ENCODE results near the gene FBXL17.

Gene FBXL17

GRCh38 chr5:108257996-108258395 lies 123.9 kb downstream of the FBXL17 start:
- Histone ChIP-seq H4K20me1 (ENCODE audit: insufficient read depth, low read length) (no peaks in the 10 kb centered on the region), H3K4me2 (ENCODE audit: insufficient read depth, low read length) (no peak overlapping the region), H2AFZ (ENCODE audit: low read depth, low read length) (no peak overlapping the region), H3K4me1 (ENCODE audit: insufficient read depth, low read length) (no peaks in the 10 kb centered on the region), H3K27me3 (ENCODE audit: insufficient read depth, low read length, poor library complexity) (no peaks in the 10 kb centered on the region), H3K36me3 (ENCODE audit: insufficient read depth, low read length) (no peaks in the 10 kb centered on the region), H3K9me3 (ENCODE audit: insufficient read depth, low read length, severe bottlenecking) (no peaks in the 10 kb centered on the region), H3K79me2 (ENCODE audit: insufficient read depth, low read length) (no peaks in the 10 kb centered on the region), H3K9ac (ENCODE audit: low read depth, low read length) (no peak overlapping the region), H3K27ac (ENCODE audit: low read length) (no peak overlapping the region), H3K4me3 (ENCODE audit: low read depth in 1 of 2, low read length in 2 of 2) (no peak overlapping the region)
- TF ChIP-seq CTCF (IDR thresholded peaks at IDR 0.05; ENCODE audit: borderline replicate concordance, extremely low read depth, low read length, poor library complexity, severe bottlenecking) (no peak), EZH2 (IDR thresholded peaks at IDR 0.05; ENCODE audit: borderline replicate concordance, low read depth, low read length, severe bottlenecking) (no peak)
- ATAC-seq (ENCODE audit: insufficient read depth, low read depth) = no peak
- DNase-seq = no peak

- no peak overlapping the region for H3K4me2 ChIP-seq (ENCODE audit: insufficient read depth, low read length)
- no peaks in the 10 kb centered on the region for H3K4me1 ChIP-seq (ENCODE audit: insufficient read depth, low read length)
- H3K27ac ChIP-seq (ENCODE audit: low read length) = no peak overlapping the region
- H3K27me3 ChIP-seq (ENCODE audit: insufficient read depth, low read length, poor library complexity) = no peaks in the 10 kb centered on the region
- ATAC-seq (ENCODE audit: insufficient read depth, low read depth) (no peak), DNase-seq (no peak)
- H2AFZ ChIP-seq (ENCODE audit: low read depth, low read length) = no peak overlapping the region
- no peaks in the 10 kb centered on the region for H3K79me2 ChIP-seq (ENCODE audit: insufficient read depth, low read length)
- no peaks in the 10 kb centered on the region for H3K36me3 ChIP-seq (ENCODE audit: insufficient read depth, low read length)
- no peaks in the 10 kb centered on the region for H4K20me1 ChIP-seq (ENCODE audit: insufficient read depth, low read length)
- TF ChIP-seq EZH2 (IDR thresholded peaks at IDR 0.05; ENCODE audit: borderline replicate concordance, low read depth, low read length, severe bottlenecking) = no peak
- no peak for TF ChIP-seq CTCF (IDR thresholded peaks at IDR 0.05; ENCODE audit: borderline replicate concordance, extremely low read depth, low read length, poor library complexity, severe bottlenecking)
- H3K9ac ChIP-seq (ENCODE audit: low read depth, low read length) = no peak overlapping the region
- no peak overlapping the region for H3K4me3 ChIP-seq (ENCODE audit: low read depth in 1 of 2, low read length in 2 of 2)
- H3K9me3 ChIP-seq (ENCODE audit: insufficient read depth, low read length, severe bottlenecking) = no peaks in the 10 kb centered on the region
Measured at GRCh38 chr5:108255468-108255867, 126.4 kb downstream of the FBXL17 start.

GRCh38 chr5:108251350-108251749 lies 130.5 kb downstream of the FBXL17 start:
- Histone ChIP-seq H3K4me2 (ENCODE audit: insufficient read depth, low read length) (no peak overlapping the region), H3K27me3 (ENCODE audit: insufficient read depth, low read length, poor library complexity) (no peaks in the 10 kb centered on the region), H3K79me2 (ENCODE audit: insufficient read depth, low read length) (no peaks in the 10 kb centered on the region), H4K20me1 (ENCODE audit: insufficient read depth, low read length) (no peaks in the 10 kb centered on the region), H3K4me1 (ENCODE audit: insufficient read depth, low read length) (no peaks in the 10 kb centered on the region), H3K9me3 (ENCODE audit: insufficient read depth, low read length, severe bottlenecking) (no peaks in the 10 kb centered on the region), H3K27ac (ENCODE audit: low read length) (no peak overlapping the region), H3K4me3 (ENCODE audit: low read depth in 1 of 2, low read length in 2 of 2) (no peak overlapping the region), H2AFZ (ENCODE audit: low read depth, low read length) (no peak overlapping the region), H3K36me3 (ENCODE audit: insufficient read depth, low read length) (no peaks in the 10 kb centered on the region), H3K9ac (ENCODE audit: low read depth, low read length) (no peak overlapping the region)
- ATAC-seq (ENCODE audit: insufficient read depth, low read depth) (no peak), DNase-seq (no peak)
- TF ChIP-seq CTCF (IDR thresholded peaks at IDR 0.05; ENCODE audit: borderline replicate concordance, extremely low read depth, low read length, poor library complexity, severe bottlenecking) = no peak
- TF ChIP-seq EZH2 (IDR thresholded peaks at IDR 0.05; ENCODE audit: borderline replicate concordance, low read depth, low read length, severe bottlenecking) = no peak

Measured in DND-41 (cell line).